ENCODE measurements around the gene FTO.

The FTO gene

DNA sequence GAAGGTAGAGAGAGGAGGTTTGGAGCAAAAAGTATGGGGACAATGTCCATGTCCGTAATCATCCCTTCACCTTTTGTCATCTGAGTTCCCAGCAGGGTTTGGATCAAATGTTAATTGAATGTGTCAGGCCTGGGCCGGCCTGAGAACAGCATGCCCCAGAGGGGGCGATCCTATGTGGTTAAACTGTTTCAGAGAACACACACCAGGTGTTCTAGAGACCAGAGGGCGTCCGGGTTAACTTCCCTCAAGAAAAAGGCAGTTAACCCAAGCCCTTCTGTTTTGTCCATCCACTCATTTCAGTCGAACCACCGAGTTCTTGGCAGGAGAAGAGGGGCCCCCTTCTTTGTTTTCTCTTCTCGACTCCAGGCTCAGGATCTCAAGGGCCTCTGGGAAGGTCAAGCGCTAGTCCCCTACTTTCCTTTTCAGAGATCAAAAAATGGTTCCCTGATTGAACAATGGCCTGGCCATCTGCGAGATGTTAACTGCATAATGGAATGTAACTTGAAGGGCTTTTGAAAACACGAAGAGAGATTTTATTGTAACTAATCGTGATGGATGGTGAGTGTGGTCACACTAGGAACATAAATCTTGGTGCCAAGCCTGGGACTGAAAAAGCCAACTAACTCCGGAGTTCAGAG, 440.1 kb downstream of the FTO start:
- no peak for TF ChIP-seq POLR2AphosphoS5 (IDR thresholded peaks at IDR 0.05; ENCODE audit: low read depth, low read length)

DNA sequence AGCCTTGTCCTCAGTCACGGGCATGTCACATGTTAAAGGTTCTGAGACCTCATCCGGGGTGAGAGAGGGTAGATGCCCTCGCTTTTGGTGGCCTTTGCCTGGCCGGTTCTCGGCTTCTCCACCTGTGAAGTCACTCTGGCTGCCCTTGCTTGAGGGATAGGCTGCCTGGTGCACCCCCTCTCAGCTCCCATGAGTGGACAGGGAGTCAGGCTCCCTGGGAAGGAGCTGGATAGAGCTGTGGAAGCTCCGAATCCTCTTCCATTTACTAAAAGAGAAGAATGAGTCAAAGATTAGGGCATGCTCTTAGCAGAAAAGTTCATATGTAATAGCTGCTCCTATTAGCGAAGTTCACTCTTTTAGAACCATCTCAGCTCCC, 440.6 kb downstream of the FTO start:
- no peak for TF ChIP-seq TAF1 (IDR thresholded peaks at IDR 0.05; ENCODE audit: borderline replicate concordance, insufficient read depth, low read length)
- TF ChIP-seq POLR2AphosphoS5 (IDR thresholded peaks at IDR 0.05; ENCODE audit: low read depth, low read length), result no peak
- no peak for TF ChIP-seq FOXP2 (optimal IDR thresholded peaks at IDR 0.05; ENCODE audit: borderline replicate concordance, extremely low read depth, extremely low read length, insufficient read depth)

DNA sequence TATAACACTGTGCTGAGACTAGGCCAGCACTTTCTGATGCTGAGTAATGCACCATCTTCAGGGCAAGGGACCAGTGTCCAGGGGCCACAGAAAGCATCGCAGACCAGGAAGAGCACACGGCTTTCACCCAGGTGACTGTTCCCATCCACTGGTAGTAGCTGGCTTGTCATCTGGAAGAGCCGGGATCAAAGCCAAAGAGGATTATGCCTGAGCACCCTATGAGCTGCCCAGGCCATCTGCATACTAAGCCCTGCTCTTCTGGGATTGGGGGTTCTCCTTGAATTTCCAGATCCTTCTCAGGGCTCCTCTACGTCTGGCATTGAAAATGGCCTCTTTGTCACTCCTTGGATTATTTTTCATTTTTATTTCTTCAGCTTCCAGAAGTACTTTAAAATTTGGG, 441.9 kb downstream of the FTO start:
- TF ChIP-seq FOXP2 (optimal IDR thresholded peaks at IDR 0.05; ENCODE audit: borderline replicate concordance, extremely low read depth, extremely low read length, insufficient read depth) (no peak), SIN3A (IDR thresholded peaks at IDR 0.05; ENCODE audit: borderline replicate concordance, insufficient read depth, low read length) (no peak), TAF1 (IDR thresholded peaks at IDR 0.05; ENCODE audit: borderline replicate concordance, insufficient read depth, low read length) (no peak), POLR2AphosphoS5 (IDR thresholded peaks at IDR 0.05; ENCODE audit: low read depth, low read length) (no peak)
- TF ChIP-seq, protein P1, sequence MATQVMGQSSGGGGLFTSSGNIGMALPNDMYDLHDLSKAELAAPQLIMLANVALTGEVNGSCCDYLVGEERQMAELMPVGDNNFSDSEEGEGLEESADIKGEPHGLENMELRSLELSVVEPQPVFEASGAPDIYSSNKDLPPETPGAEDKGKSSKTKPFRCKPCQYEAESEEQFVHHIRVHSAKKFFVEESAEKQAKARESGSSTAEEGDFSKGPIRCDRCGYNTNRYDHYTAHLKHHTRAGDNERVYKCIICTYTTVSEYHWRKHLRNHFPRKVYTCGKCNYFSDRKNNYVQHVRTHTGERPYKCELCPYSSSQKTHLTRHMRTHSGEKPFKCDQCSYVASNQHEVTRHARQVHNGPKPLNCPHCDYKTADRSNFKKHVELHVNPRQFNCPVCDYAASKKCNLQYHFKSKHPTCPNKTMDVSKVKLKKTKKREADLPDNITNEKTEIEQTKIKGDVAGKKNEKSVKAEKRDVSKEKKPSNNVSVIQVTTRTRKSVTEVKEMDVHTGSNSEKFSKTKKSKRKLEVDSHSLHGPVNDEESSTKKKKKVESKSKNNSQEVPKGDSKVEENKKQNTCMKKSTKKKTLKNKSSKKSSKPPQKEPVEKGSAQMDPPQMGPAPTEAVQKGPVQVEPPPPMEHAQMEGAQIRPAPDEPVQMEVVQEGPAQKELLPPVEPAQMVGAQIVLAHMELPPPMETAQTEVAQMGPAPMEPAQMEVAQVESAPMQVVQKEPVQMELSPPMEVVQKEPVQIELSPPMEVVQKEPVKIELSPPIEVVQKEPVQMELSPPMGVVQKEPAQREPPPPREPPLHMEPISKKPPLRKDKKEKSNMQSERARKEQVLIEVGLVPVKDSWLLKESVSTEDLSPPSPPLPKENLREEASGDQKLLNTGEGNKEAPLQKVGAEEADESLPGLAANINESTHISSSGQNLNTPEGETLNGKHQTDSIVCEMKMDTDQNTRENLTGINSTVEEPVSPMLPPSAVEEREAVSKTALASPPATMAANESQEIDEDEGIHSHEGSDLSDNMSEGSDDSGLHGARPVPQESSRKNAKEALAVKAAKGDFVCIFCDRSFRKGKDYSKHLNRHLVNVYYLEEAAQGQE (IDR thresholded peaks at IDR 0.05; ENCODE audit: insufficient read depth in 1 of 2, low read depth in 2 of 2, low read length in 2 of 2), result no peak

DNA sequence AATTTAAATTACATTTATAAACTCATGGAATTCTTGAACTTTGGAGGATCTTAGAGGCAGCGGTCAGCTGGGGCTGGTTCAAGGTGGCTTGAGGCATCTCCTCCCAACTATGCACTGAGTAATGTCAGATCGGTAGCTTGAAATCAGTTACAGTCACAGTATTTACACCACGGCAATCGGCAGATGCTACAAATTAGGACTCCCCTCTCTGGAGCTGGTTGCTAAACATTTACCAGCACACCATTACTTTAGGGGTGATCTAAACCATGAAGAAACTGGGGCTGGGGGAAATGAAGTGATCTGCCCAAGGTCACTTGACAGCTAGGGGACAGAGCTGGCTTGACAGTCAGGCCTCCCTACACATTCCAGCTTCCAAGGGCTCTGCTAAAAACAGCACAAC, 445.0 kb downstream of the FTO start:
- TF ChIP-seq, protein P1 (IDR thresholded peaks at IDR 0.05; ENCODE audit: insufficient read depth in 1 of 2, low read depth in 2 of 2, low read length in 2 of 2), result no peak
- TF ChIP-seq TAF1 (IDR thresholded peaks at IDR 0.05; ENCODE audit: borderline replicate concordance, insufficient read depth, low read length) (no peak), FOXP2 (optimal IDR thresholded peaks at IDR 0.05; ENCODE audit: borderline replicate concordance, extremely low read depth, extremely low read length, insufficient read depth) (no peak), SIN3A (IDR thresholded peaks at IDR 0.05; ENCODE audit: borderline replicate concordance, insufficient read depth, low read length) (no peak), POLR2AphosphoS5 (IDR thresholded peaks at IDR 0.05; ENCODE audit: low read depth, low read length) (no peak)

DNA sequence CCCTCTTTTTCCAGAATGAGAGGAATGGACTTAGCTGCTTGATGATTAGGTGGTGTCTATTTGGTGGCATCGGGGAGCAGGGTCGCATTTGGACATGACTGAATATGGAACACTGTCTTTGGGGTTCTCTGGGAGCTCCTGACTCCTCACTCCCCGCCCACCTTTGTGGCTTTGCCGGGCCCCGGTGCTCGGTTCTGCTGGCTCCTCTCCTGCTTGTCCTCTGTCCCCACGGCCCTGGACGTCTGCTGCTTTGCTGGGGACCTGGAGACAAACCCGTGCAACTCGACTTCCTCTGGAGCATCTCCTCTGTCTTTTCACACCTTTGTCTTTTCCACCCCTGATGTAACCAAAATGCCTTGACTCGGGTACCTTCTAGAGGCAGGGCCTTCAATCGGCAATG, 446.9 kb downstream of the FTO start:
- no peak for TF ChIP-seq SIN3A (IDR thresholded peaks at IDR 0.05; ENCODE audit: borderline replicate concordance, insufficient read depth, low read length)
- no peak for TF ChIP-seq POLR2AphosphoS5 (IDR thresholded peaks at IDR 0.05; ENCODE audit: low read depth, low read length)
- TF ChIP-seq TAF1 (IDR thresholded peaks at IDR 0.05; ENCODE audit: borderline replicate concordance, insufficient read depth, low read length), result no peak
- TF ChIP-seq, protein P1 (IDR thresholded peaks at IDR 0.05; ENCODE audit: insufficient read depth in 1 of 2, low read depth in 2 of 2, low read length in 2 of 2), result no peak
- TF ChIP-seq FOXP2 (optimal IDR thresholded peaks at IDR 0.05; ENCODE audit: borderline replicate concordance, extremely low read depth, extremely low read length, insufficient read depth), result no peak

DNA sequence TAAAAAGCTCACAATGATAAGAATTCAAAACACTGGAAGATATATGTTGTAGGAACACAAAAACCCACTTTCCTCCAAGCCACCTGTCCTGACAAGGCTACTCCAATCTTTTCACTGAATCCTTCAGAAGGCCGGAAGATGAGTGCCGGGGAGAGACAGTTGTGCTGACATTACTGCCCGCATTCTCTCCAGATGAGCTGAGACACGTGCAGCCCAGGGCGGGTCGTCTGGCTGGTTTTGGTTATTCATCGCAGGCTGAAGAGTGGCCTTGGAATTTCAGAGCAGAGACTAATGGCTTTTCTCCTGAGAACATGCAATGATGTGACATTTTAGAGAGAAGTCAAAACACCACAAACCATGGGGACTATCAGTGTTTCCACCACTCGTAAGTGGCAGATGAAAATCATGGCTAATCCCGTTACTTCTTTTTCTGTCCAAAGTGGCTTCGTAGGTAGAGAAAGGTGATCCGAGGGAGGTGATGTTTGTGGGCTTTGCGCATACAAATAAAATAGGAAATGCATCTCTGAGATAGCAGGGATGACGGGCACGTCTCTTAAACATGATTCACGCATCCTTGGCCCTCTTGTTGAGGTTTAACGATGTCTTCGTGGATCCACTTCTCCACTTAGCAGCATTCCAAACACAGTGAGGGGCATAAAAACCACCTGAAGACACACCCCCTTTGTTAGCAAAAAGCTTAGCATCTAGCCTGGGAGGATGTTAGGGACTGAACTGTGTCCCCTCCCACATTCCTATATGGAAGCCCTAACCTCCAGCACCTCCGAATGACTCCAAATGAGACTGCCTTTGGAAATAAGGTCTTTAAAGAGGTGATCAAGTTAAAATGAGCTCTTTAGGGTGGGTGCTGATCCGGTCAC, 448.6 kb downstream of the FTO start:
- TF ChIP-seq POLR2AphosphoS5 (IDR thresholded peaks at IDR 0.05; ENCODE audit: low read depth, low read length), result no peak
- TF ChIP-seq FOXP2 (optimal IDR thresholded peaks at IDR 0.05; ENCODE audit: borderline replicate concordance, extremely low read depth, extremely low read length, insufficient read depth), result no peak

All from PFSK-1 (cell line).